GM10266 (cell line): ENCODE measurements around the gene NOS1AP.

Experiments used
- DNase-seq: peaks from one replicate; pipeline ENCODE4 v3.0.0; 2012; ENCODE audit errors: extremely low spot score
- TF ChIP-seq, protein P1 (sequence below): IDR thresholded peaks from 2 replicates; pipeline ENCODE4 v1.5.1; 2012; ENCODE audit warnings: mild to moderate bottlenecking, low read depth; ENCODE audit not compliant: control insufficient read depth, insufficient read depth; ENCODE audit errors: missing control alignments

Gene NOS1AP

DNA sequence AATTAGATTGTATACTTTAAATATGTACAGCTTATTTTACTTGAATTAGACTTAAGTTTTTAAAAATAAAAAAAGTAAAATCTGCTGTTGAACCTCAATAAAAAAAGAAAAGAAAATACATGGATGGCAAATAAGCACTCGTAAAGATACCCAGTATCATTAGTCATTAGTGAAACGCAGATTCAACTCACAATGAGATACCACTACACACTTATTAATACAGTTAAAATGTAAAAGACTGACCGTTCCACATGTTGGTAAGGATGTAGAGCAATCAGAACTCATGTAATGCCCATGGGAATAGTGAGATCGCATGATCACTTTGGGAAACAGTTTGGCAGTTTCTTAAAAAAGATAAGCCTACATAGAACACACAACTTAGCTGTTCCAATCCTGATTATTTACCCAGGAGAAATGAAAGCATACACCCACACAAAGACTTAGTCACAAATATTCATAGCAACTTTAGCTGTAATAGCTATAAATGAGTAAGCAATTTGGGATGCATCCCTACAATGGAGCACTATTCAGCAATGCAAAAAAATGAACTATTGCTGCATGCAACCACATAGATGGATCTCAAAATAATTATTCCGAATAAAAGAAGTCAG is 335.2 kb downstream of the NOS1AP start:
- no peak for DNase-seq
- TF ChIP-seq, protein P1, sequence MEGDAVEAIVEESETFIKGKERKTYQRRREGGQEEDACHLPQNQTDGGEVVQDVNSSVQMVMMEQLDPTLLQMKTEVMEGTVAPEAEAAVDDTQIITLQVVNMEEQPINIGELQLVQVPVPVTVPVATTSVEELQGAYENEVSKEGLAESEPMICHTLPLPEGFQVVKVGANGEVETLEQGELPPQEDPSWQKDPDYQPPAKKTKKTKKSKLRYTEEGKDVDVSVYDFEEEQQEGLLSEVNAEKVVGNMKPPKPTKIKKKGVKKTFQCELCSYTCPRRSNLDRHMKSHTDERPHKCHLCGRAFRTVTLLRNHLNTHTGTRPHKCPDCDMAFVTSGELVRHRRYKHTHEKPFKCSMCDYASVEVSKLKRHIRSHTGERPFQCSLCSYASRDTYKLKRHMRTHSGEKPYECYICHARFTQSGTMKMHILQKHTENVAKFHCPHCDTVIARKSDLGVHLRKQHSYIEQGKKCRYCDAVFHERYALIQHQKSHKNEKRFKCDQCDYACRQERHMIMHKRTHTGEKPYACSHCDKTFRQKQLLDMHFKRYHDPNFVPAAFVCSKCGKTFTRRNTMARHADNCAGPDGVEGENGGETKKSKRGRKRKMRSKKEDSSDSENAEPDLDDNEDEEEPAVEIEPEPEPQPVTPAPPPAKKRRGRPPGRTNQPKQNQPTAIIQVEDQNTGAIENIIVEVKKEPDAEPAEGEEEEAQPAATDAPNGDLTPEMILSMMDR = no peak

DNA sequence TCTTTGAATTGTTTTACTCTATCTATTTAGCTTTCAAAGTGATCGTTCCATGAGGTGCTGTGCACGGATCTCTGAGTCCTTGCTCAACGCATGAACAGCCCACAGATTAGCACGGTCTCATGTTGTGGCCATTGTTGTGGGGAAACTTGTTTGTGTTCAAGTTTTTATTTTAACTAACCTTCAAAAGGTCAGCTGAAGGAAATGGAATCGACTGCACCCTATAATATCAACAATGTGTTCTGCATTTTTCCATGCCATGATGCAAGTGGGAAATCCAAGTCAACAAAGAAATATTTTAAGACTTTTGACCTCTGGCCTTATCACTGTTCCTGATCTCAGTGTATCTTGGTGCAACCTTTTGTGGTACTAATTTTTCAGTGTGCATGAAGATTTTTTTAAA is 336.3 kb downstream of the NOS1AP start:
- DNase-seq = no peak
- TF ChIP-seq, protein P1 = no peak

DNA sequence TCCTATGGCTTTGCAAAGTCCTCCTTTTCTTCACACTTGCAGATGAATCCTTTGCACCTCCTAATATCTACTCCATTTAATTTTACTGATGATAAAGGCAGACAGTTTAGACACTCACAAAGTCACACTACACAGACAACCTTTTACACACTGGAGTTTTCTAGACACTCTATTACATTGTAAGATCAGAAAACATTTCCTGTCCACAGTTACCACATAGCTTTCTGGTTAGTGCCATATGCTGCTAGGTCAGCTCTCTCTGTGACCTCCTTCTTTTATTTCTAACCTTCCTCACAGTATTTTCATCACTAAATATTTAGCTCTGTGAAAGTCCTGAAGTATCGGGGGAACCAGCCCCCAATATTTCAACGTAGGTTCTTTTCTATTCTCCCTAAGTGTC is 337.3 kb downstream of the NOS1AP start:
- TF ChIP-seq, protein P1 = no peak
- no peak for DNase-seq

DNA sequence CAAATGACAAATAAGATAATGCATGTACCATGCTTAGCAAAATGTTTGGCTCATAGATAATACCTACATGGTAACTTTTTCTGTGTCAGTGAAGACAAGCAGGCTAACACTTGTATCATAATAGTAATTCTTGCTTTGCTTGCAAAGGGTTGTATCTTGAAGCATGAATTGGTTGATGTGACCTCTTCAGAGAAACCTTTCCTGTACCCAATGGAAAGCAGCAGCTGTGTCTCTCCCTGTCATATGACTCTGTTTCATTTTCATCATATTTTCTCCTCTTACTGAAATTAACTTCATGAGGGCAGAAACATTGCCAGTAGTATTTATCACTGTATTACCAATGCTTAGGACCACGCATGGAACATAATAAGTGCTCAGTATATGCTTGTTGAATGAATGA is 338.0 kb downstream of the NOS1AP start:
- no peak for DNase-seq
- TF ChIP-seq, protein P1 = no peak

DNA sequence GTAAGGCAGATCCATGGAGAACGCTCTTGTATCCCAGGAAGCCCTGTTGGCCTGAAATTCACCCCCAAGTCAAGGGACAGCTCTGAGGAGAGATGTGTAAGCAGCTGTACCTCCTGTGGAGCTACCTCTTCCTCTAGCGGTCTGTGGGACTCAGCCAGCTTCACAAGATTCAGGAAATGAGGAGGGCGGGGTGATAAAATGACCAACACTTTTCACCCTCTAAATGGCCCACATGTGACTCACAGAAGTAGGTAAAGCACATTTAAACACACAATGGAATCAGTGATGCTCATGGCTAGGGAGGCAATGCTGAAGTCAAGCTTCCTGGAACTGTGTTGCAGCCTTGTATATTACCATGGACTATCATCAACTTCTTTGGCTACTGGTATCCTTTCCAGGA is 342.5 kb downstream of the NOS1AP start, which contains the start of gene SH2D1B:
Gene SH2D1B, minus strand, starts transcription at position 135 of the 400 bp plus-strand sequence. Its CDS starts 120 bp downstream, at position 15.
- DNase-seq = no peak
- TF ChIP-seq, protein P1 = no peak

DNA sequence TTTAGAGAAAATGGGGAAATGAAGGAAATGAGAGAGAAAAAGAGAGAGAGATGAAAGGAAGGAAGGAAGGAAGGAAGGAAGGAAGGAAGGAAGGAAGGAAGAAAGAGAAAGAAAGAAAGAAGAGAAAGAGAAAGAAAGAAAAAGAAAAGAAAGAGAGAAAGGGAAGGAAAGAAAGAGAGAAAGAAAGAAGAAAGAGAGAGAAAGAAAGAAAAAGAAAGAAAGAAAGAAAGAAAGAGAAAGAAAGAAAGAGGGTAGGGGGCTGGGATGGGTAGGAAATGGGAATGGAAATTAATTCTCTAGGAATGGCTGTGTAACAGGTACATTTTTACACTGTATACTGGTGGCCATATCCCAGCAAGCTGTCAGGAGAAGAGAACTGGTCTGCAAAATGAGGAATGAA is 346.7 kb downstream of the NOS1AP start:
- TF ChIP-seq, protein P1 = no peak
- DNase-seq = no peak

DNA sequence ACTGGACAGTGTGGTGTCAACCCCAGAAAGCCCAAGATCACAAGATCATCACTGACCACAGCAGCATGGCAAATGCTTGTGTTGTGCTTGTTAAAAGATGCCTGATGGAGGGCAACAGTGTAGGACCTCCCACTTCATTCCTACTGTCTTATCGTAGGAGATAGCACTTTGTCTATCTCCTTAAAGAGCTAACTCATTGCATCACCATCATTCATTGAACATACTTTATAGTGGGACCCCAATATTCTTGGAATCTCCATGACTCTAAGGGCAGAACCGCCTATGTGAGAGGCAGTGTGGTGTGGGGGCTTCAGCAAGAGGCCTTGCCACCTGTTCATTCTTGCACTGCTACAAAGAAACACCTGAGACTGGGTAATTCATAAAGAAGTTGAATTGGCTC is 347.4 kb downstream of the NOS1AP start:
- DNase-seq = no peak
- TF ChIP-seq, protein P1 = no peak
